ENCODE data around the gene CFAP299. TPM values are rescaled to one million over a fixed set of nuclear protein-coding genes. Genes with fewer than 3 reads are reported as not detected.
"Not testable (repeated sequence)": the region's sequence is repeated elsewhere in the genome, so short reads cannot be mapped to it uniquely, and the experiment has no call there.

CFAP299 gene
- total RNA-seq, 2 donors from 2014 or later, result not detected

GRCh38 chr4:80726471-80726870, 390.9 kb downstream of the CFAP299 start:
- no peak for TF ChIP-seq CTCF (IDR thresholded peaks at IDR 0.05)

GRCh38 chr4:80730158-80730557, 394.6 kb downstream of the CFAP299 start:
- H3K4me3 ChIP-seq, result no peak overlapping the region
- ATAC-seq (ENCODE audit: insufficient number of reproducible peaks, low FRiP score, low read depth), result no peak

More at GRCh38 chr4:80726471-80726870, 390.9 kb downstream of the CFAP299 start:
- Histone ChIP-seq H3K27me3 (replicated peaks; ENCODE audit: insufficient read depth) (no peaks in the 10 kb centered on the region), H3K4me3 (no peak overlapping the region), H3K4me1 (ENCODE audit: control insufficient read depth in 1 of 2, low read depth in 2 of 2) (no peaks in the 10 kb centered on the region), H3K27ac (no peak overlapping the region), H3K36me3 (no peaks in the 10 kb centered on the region), H3K9me3 (no peaks in the 10 kb centered on the region)
- ATAC-seq (ENCODE audit: insufficient number of reproducible peaks, low FRiP score, low read depth), result no peak
- DNase-seq (ENCODE audit: low spot score), result no peak

GRCh38 chr4:80731436-80731835, 395.9 kb downstream of the CFAP299 start:
- no peak for ATAC-seq (ENCODE audit: insufficient number of reproducible peaks, low FRiP score, low read depth)
- no peak for DNase-seq (ENCODE audit: low spot score)

More at GRCh38 chr4:80730158-80730557, 394.6 kb downstream of the CFAP299 start:
- TF ChIP-seq CTCF (IDR thresholded peaks at IDR 0.05), result no peak
- H3K9me3 ChIP-seq, result no peaks in the 10 kb centered on the region
- no peak overlapping the region for H3K27ac ChIP-seq
- H3K36me3 ChIP-seq, result no peaks in the 10 kb centered on the region
- DNase-seq (ENCODE audit: low spot score), result no peak
- H3K4me1 ChIP-seq (ENCODE audit: control insufficient read depth in 1 of 2, low read depth in 2 of 2), result no peaks in the 10 kb centered on the region
- no peaks in the 10 kb centered on the region for H3K27me3 ChIP-seq (replicated peaks; ENCODE audit: insufficient read depth)

GRCh38 chr4:80732010-80732409, 396.5 kb downstream of the CFAP299 start:
- H3K9me3 ChIP-seq, result no peaks in the 10 kb centered on the region
- no peaks in the 10 kb centered on the region for H3K27me3 ChIP-seq (replicated peaks; ENCODE audit: insufficient read depth)
- DNase-seq (ENCODE audit: low spot score) (no peak), ATAC-seq (ENCODE audit: insufficient number of reproducible peaks, low FRiP score, low read depth) (no peak)
- no peak overlapping the region for H3K4me3 ChIP-seq
- no peaks in the 10 kb centered on the region for H3K4me1 ChIP-seq (ENCODE audit: control insufficient read depth in 1 of 2, low read depth in 2 of 2)
- no peak overlapping the region for H3K27ac ChIP-seq
- no peak for TF ChIP-seq CTCF (IDR thresholded peaks at IDR 0.05)
- no peaks in the 10 kb centered on the region for H3K36me3 ChIP-seq

More at GRCh38 chr4:80731436-80731835, 395.9 kb downstream of the CFAP299 start:
- H3K4me1 ChIP-seq (ENCODE audit: control insufficient read depth in 1 of 2, low read depth in 2 of 2), result no peaks in the 10 kb centered on the region
- no peaks in the 10 kb centered on the region for H3K36me3 ChIP-seq
- no peak for TF ChIP-seq CTCF (IDR thresholded peaks at IDR 0.05)
- H3K27ac ChIP-seq, result no peak overlapping the region
- H3K27me3 ChIP-seq (replicated peaks; ENCODE audit: insufficient read depth), result no peaks in the 10 kb centered on the region
- H3K9me3 ChIP-seq, result no peaks in the 10 kb centered on the region
- no peak overlapping the region for H3K4me3 ChIP-seq

- H3K27me3 ChIP-seq (replicated peaks; ENCODE audit: insufficient read depth), result no peaks in the 10 kb centered on the region
- H3K4me3 ChIP-seq, result no peak overlapping the region
Measured at GRCh38 chr4:80740375-80740774, 404.8 kb downstream of the CFAP299 start.

GRCh38 chr4:80749558-80749957, 414.0 kb downstream of the CFAP299 start:
- not testable (repeated sequence) for H3K4me3 ChIP-seq; H3K27ac ChIP-seq; H3K27me3 ChIP-seq (replicated peaks; ENCODE audit: insufficient read depth); H3K4me1 ChIP-seq (ENCODE audit: control insufficient read depth in 1 of 2, low read depth in 2 of 2); DNase-seq (ENCODE audit: low spot score); H3K9me3 ChIP-seq; ATAC-seq (ENCODE audit: insufficient number of reproducible peaks, low FRiP score, low read depth); H3K36me3 ChIP-seq

More at GRCh38 chr4:80740375-80740774, 404.8 kb downstream of the CFAP299 start:
- Histone ChIP-seq H3K4me1 (ENCODE audit: control insufficient read depth in 1 of 2, low read depth in 2 of 2) (no peaks in the 10 kb centered on the region), H3K27ac (no peak overlapping the region), H3K36me3 (no peaks in the 10 kb centered on the region), H3K9me3 (no peaks in the 10 kb centered on the region)
- ATAC-seq (ENCODE audit: insufficient number of reproducible peaks, low FRiP score, low read depth), result no peak
- DNase-seq (ENCODE audit: low spot score), result no peak
- TF ChIP-seq CTCF (IDR thresholded peaks at IDR 0.05), result no peak
